Keratinocyte (primary cell): ENCODE results near the gene GCK. TPM values are rescaled to one million over a fixed set of nuclear protein-coding genes. Genes with fewer than 3 reads are reported as not detected.
A peak's percentile ranks its signal among the peaks of the same experiment; 100 is the strongest.

Source experiments
- DNase-seq: peaks from one replicate; pipeline ENCODE4 v3.0.0-alpha.2; 2011; ENCODE audit warnings: low read depth, missing footprints, low spot score
- FAIRE-seq: peaks from 2 replicates; lab custom pipeline; 2011; peaks lifted over from hg19 to GRCh38; lab: Jason Lieb, UNC
- H2AFZ ChIP-seq: 2 replicates; pipeline ENCODE4 v1.6.0; 2012; ENCODE audit warnings: low read length, control low read depth, inconsistent platforms; ENCODE audit not compliant: control insufficient read depth
- H3K27ac ChIP-seq: 2 replicates; pipeline ENCODE4 v1.5.1; 2011; ENCODE audit warnings: low read length; ENCODE audit not compliant: control insufficient read depth, insufficient read depth
- H3K27me3 ChIP-seq: 3 replicates; pipeline ENCODE4 v1.6.0; 2011; ENCODE audit warnings: low read length; ENCODE audit not compliant: control insufficient read depth, insufficient read depth; ENCODE audit errors: extremely low read depth
- H3K36me3 ChIP-seq, 2 experiments: 2 replicates in 1 of 2; 3 replicates in 1 of 2; pipeline ENCODE4 v1.5.1; 2011; ENCODE audit warnings: low read length in 2 of 2, mild to moderate bottlenecking in 1 of 2; ENCODE audit not compliant: control insufficient read depth in 2 of 2, insufficient read depth in 2 of 2; ENCODE audit errors: extremely low read depth in 1 of 2
- H3K4me1 ChIP-seq: 3 replicates; pipeline ENCODE4 v1.5.1; 2011; ENCODE audit warnings: low read length; ENCODE audit not compliant: control insufficient read depth, insufficient read depth; ENCODE audit errors: extremely low read depth
- H3K4me2 ChIP-seq: 3 replicates; pipeline ENCODE4 v1.6.0; 2011; ENCODE audit warnings: low read depth, low read length; ENCODE audit not compliant: control insufficient read depth, insufficient read depth; ENCODE audit errors: extremely low read depth
- H3K4me3 ChIP-seq, 3 experiments: fragments of 200-600 bp in 1 of 3; sonication (generic) in 1 of 3; 2 replicates in 2 of 3; 3 replicates in 1 of 3; pipeline ENCODE4 v1.5.1; 2011 to 2016; ENCODE audit warnings: low read length in 3 of 3, mild to moderate bottlenecking in 3 of 3, control low read depth in 2 of 3, inconsistent platforms in 1 of 3, low read depth in 1 of 3, mixed read lengths in 1 of 3, mixed run types in 1 of 3, moderate library complexity in 1 of 3; ENCODE audit not compliant: control insufficient read depth in 2 of 3, insufficient read depth in 2 of 3; ENCODE audit errors: extremely low read depth in 1 of 3
- H3K79me2 ChIP-seq: 2 replicates; pipeline ENCODE4 v1.6.0; 2012; ENCODE audit warnings: low read length; ENCODE audit not compliant: control insufficient read depth, insufficient read depth
- H3K9ac ChIP-seq: 3 replicates; pipeline ENCODE4 v1.6.0; 2011; ENCODE audit warnings: low read length; ENCODE audit not compliant: control insufficient read depth, insufficient read depth; ENCODE audit errors: extremely low read depth
- H3K9me1 ChIP-seq: 3 replicates; pipeline ENCODE4 v1.6.0; 2011; ENCODE audit warnings: low read length; ENCODE audit not compliant: control insufficient read depth, insufficient read depth; ENCODE audit errors: extremely low read depth
- H3K9me3 ChIP-seq: 2 replicates; pipeline ENCODE4 v1.5.1; 2012; ENCODE audit warnings: low read depth, low read length; ENCODE audit not compliant: control insufficient read depth
- H4K20me1 ChIP-seq: 3 replicates; pipeline ENCODE4 v1.6.0; 2011; ENCODE audit warnings: low read length; ENCODE audit not compliant: control insufficient read depth, insufficient read depth; ENCODE audit errors: extremely low read depth
- CTCF ChIP-seq, 3 experiments: IDR thresholded peaks in 1 of 3; conservative IDR thresholded peaks in 1 of 3; optimal IDR thresholded peaks in 1 of 3; 2 replicates in 2 of 3; 3 replicates in 1 of 3; pipeline versions ENCODE3 to v1.5.1; 2011; ENCODE audit warnings: low read length in 3 of 3, mild to moderate bottlenecking in 3 of 3, moderate library complexity in 2 of 3, control low read depth in 1 of 3, inconsistent platforms in 1 of 3; ENCODE audit not compliant: insufficient read depth in 2 of 3; ENCODE audit errors: extremely low read depth in 1 of 3
- EZH2 ChIP-seq: IDR thresholded peaks from one replicate; pipeline ENCODE4 v1.6.1; 2012; ENCODE audit warnings: inconsistent platforms, mild to moderate bottlenecking, low read length, moderate library complexity
- dilution Hi-C: fragments of 300-500 bp; cut with MboI; formaldehyde crosslinking; loops from one replicate; pipeline ENCODE4 v1.7.0; 2020; ENCODE audit warnings: low sequenced_read_pairs; ENCODE audit not compliant: extremely low pct_ligation_motif_present
- polyA plus RNA-seq, 5 experiments: library from polyadenylated mRNA; depleted of rRNA in 3 of 5; stranded (reverse) in 3 of 5; stranded (forward) in 1 of 5; unstranded in 1 of 5; fragments of >200 nt; gene quantifications; 1 replicate in 1 of 5; 2 replicates in 3 of 5; 3 replicates in 1 of 5; pipeline versions ENCODE4 v1.2.1 to v1.2.3, GENCODE V29; 2011 to 2012; ENCODE audit warnings: missing spikeins in 2 of 5, low read depth in 1 of 5, low replicate concordance in 1 of 5

Gene GCK
- polyA plus RNA-seq, 1 donor (not counting 4 experiments of a cell fraction or from before 2014, with no cell fraction given) = not detected

GRCh38 chr7:44153948-44154335, 35.3 kb downstream of the GCK start:
- Histone ChIP-seq H3K9me1 (no peaks in the 10 kb centered on the region), H3K36me3 (no peaks in the 10 kb centered on the region), H4K20me1 (no peaks in the 10 kb centered on the region), H3K4me3 (no peak overlapping the region), H3K9me3 (no peaks in the 10 kb centered on the region), H3K79me2 (no peaks in the 10 kb centered on the region), H2AFZ (no peak overlapping the region), H3K4me1 (no peaks in the 10 kb centered on the region), H3K4me2 (no peak overlapping the region), H3K27me3 (peaks cover 4% of the 10 kb centered on the region), H3K9ac (no peak overlapping the region), H3K27ac (no peak overlapping the region)
- no peak for TF ChIP-seq CTCF (optimal IDR thresholded peaks at IDR 0.05 in 1 of 3, IDR thresholded peaks at IDR 0.05 in 1 of 3, conservative IDR thresholded peaks at IDR 0.05 in 1 of 3; ENCODE audit: extremely low read depth in 1 of 3, insufficient read depth in 2 of 3, low read length in 3 of 3)
- no peak for TF ChIP-seq EZH2
- dilution Hi-C loops = no loop called here
- no peak for DNase-seq
- FAIRE-seq = no peak

- no peaks in the 10 kb centered on the region for H3K79me2 ChIP-seq
- H3K27me3 ChIP-seq = peaks cover 7% of the 10 kb centered on the region
- H3K9me1 ChIP-seq = no peaks in the 10 kb centered on the region
- H3K4me3 ChIP-seq = no peak overlapping the region
- DNase-seq (no peak), FAIRE-seq (no peak)
- H4K20me1 ChIP-seq = no peaks in the 10 kb centered on the region
- H3K4me1 ChIP-seq = no peaks in the 10 kb centered on the region
- dilution Hi-C loops = no loop called here
- H3K9ac ChIP-seq = no peak overlapping the region
- H2AFZ ChIP-seq = no peak overlapping the region
- TF ChIP-seq CTCF (optimal IDR thresholded peaks at IDR 0.05 in 1 of 3, IDR thresholded peaks at IDR 0.05 in 1 of 3, conservative IDR thresholded peaks at IDR 0.05 in 1 of 3; ENCODE audit: extremely low read depth in 1 of 3, insufficient read depth in 2 of 3, low read length in 3 of 3) (peak in 1 of 3 experiments; percentile 19), EZH2 (no peak)
- no peaks in the 10 kb centered on the region for H3K9me3 ChIP-seq
- no peaks in the 10 kb centered on the region for H3K36me3 ChIP-seq
- no peak overlapping the region for H3K27ac ChIP-seq
- no peak overlapping the region for H3K4me2 ChIP-seq
Measured at GRCh38 chr7:44152971-44153947, 36.0 kb downstream of the GCK start.
